ENCODE measurements around the gene CEP95. TPM values are rescaled to one million over a fixed set of nuclear protein-coding genes. Genes with fewer than 3 reads are reported as not detected.

The CEP95 gene
- total RNA-seq, 1 experiment from 2014 or later: 57.2 TPM

- H3K36me3 ChIP-seq (ENCODE audit: low read depth): peaks cover 49% of the 10 kb centered on the region
- H3K9me2 ChIP-seq (ENCODE audit: insufficient read depth): no peaks in the 10 kb centered on the region
- ChIA-PET CTCF (interaction anchor here (0.6 kb wide), 1 partner anchor 140 kb away, joined by 3 read pairs; no protein-coding TSS in a partner anchor), POLR2A (ENCODE audit: unreplicated experiment) (no interaction called here)
- no TSS peak for BruUV-seq (replicated peaks)
- DNase-seq: no peak
- H3K9me3 ChIP-seq (ENCODE audit: insufficient read depth, low read depth): no peaks in the 10 kb centered on the region
- peaks cover 87% of the 10 kb centered on the region; the same call in 1 of the 2 replicates for H3F3A ChIP-seq (ENCODE audit: insufficient read depth, low read depth)
- H3K4me3 ChIP-seq: no peak overlapping the region
- no peak overlapping the region for H3K27ac ChIP-seq
- H3K27me3 ChIP-seq (ENCODE audit: insufficient read depth, low read depth): no peaks in the 10 kb centered on the region
- H3K79me2 ChIP-seq (ENCODE audit: low read depth): no peaks in the 10 kb centered on the region
- H3K4me1 ChIP-seq (replicated peaks; ENCODE audit: insufficient read depth): no peaks in the 10 kb centered on the region
- 0 out of 2 replicates have a peak, but pooled peaks cover 2% of the 10 kb centered on the region for H4K20me1 ChIP-seq (ENCODE audit: insufficient read depth)
- no peak overlapping the region for H3K4me2 ChIP-seq
- intact Hi-C loops (cut with micrococcal nuclease; ENCODE audit: unreplicated experiment): no loop called here
- H2AFZ ChIP-seq: no peak overlapping the region
- no peak for TF ChIP-seq EZH2 (IDR thresholded peaks at IDR 0.05; ENCODE audit: low read depth)
- no peak for TF ChIP-seq CTCF (conservative IDR thresholded peaks at IDR 0.05)
Measured at GRCh38 chr17:64535357-64535756, 28.6 kb downstream of the CEP95 start.

GRCh38 chr17:64536913-64537312 lies 30.1 kb downstream of the CEP95 start:
- Histone ChIP-seq H3K4me1 (replicated peaks; ENCODE audit: insufficient read depth) (no peaks in the 10 kb centered on the region), H3F3A (ENCODE audit: insufficient read depth, low read depth) (peaks cover 85% of the 10 kb centered on the region; the same call in 1 of the 2 replicates), H3K79me2 (ENCODE audit: low read depth) (no peaks in the 10 kb centered on the region), H3K4me2 (no peak overlapping the region), H3K9me3 (ENCODE audit: insufficient read depth, low read depth) (no peaks in the 10 kb centered on the region), H3K9me2 (ENCODE audit: insufficient read depth) (no peaks in the 10 kb centered on the region), H2AFZ (no peak overlapping the region), H3K4me3 (no peak overlapping the region), H4K20me1 (ENCODE audit: insufficient read depth) (0 out of 2 replicates have a peak, but pooled peaks cover 2% of the 10 kb centered on the region), H3K36me3 (ENCODE audit: low read depth) (peaks cover 42% of the 10 kb centered on the region), H3K27me3 (ENCODE audit: insufficient read depth, low read depth) (no peaks in the 10 kb centered on the region), H3K27ac (no peak overlapping the region)
- ChIA-PET POLR2A (ENCODE audit: unreplicated experiment) (no interaction called here), CTCF (no interaction called here)
- intact Hi-C loops (cut with micrococcal nuclease; ENCODE audit: unreplicated experiment): no loop called here
- no TSS peak for BruUV-seq (replicated peaks)
- TF ChIP-seq CTCF (conservative IDR thresholded peaks at IDR 0.05): no peak
- no peak for TF ChIP-seq EZH2 (IDR thresholded peaks at IDR 0.05; ENCODE audit: low read depth)
- DNase-seq: no peak

- Histone ChIP-seq H3F3A (ENCODE audit: insufficient read depth, low read depth) (peaks cover 83% of the 10 kb centered on the region; the same call in 1 of the 2 replicates), H3K4me1 (replicated peaks; ENCODE audit: insufficient read depth) (no peaks in the 10 kb centered on the region), H4K20me1 (ENCODE audit: insufficient read depth) (0 out of 2 replicates have a peak, but pooled peaks cover 2% of the 10 kb centered on the region), H3K4me2 (no peak overlapping the region), H3K9me2 (ENCODE audit: insufficient read depth) (no peaks in the 10 kb centered on the region), H3K4me3 (no peak overlapping the region), H3K79me2 (ENCODE audit: low read depth) (no peaks in the 10 kb centered on the region), H3K9me3 (ENCODE audit: insufficient read depth, low read depth) (no peaks in the 10 kb centered on the region), H3K36me3 (ENCODE audit: low read depth) (peaks cover 40% of the 10 kb centered on the region), H3K27ac (no peak overlapping the region), H3K27me3 (ENCODE audit: insufficient read depth, low read depth) (no peaks in the 10 kb centered on the region), H2AFZ (no peak overlapping the region)
- ChIA-PET POLR2A (ENCODE audit: unreplicated experiment) (no interaction called here), CTCF (no interaction called here)
- intact Hi-C loops (cut with micrococcal nuclease; ENCODE audit: unreplicated experiment): no loop called here
- TF ChIP-seq EZH2 (IDR thresholded peaks at IDR 0.05; ENCODE audit: low read depth) (no peak), CTCF (conservative IDR thresholded peaks at IDR 0.05) (no peak)
- no peak for DNase-seq
- no TSS peak for BruUV-seq (replicated peaks)
Measured at GRCh38 chr17:64537488-64537887, 30.7 kb downstream of the CEP95 start.

Data from PC-9 (cell line).